ENCODE results near the gene CYTH1.

CYTH1 gene

DNA sequence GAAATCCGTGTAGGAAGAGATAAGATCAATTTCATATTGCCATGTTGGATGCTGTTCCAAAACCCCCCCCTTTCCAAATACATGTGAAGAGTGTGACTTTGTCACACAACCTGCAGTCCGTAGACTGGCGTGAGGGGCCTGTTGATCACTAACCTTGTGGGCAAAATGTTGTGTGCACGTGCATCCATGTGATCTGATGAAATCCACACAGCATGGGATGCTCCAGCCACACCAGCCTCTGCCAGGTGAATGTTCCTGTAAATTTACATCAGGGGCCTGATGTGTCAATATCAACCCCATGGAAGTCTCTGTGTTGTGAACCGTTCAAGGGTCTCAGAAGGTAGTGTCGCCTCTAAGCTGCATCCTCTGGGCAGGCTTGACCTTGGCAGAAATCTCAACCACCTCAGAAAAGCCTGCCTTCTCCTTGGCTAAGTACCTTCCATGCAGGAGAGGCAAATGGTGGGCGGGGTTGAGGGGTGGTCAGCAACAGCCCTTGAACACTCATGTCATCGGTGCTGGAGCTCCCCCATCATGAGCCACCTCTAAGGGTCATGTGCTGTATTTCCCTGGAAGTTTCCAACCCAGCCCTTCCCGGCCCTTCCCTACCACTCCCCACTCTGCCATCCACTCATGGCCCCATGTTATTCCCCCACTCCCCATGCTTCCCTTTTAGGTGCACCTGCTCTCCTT lies 126.7 kb downstream of the CYTH1 start:
- Histone ChIP-seq H3K4me1 (peaks cover 5% of the 10 kb centered on the region), H3K36me3 (ENCODE audit: control insufficient read depth, insufficient read depth, low read length) (no peaks in the 10 kb centered on the region), H3K4me3 (ENCODE audit: low read depth, low read length) (no peak overlapping the region), H2AFZ (no peak overlapping the region), H3K27ac (no peak overlapping the region), H3K79me2 (no peaks in the 10 kb centered on the region), H3K4me2 (ENCODE audit: low read length) (no peak overlapping the region), H3K27me3 (ENCODE audit: control insufficient read depth, insufficient read depth, low read length) (no peaks in the 10 kb centered on the region), H3K9ac (no peak overlapping the region), H3K9me3 (ENCODE audit: control insufficient read depth, low read length) (no peaks in the 10 kb centered on the region)
- TF ChIP-seq, protein P1, sequence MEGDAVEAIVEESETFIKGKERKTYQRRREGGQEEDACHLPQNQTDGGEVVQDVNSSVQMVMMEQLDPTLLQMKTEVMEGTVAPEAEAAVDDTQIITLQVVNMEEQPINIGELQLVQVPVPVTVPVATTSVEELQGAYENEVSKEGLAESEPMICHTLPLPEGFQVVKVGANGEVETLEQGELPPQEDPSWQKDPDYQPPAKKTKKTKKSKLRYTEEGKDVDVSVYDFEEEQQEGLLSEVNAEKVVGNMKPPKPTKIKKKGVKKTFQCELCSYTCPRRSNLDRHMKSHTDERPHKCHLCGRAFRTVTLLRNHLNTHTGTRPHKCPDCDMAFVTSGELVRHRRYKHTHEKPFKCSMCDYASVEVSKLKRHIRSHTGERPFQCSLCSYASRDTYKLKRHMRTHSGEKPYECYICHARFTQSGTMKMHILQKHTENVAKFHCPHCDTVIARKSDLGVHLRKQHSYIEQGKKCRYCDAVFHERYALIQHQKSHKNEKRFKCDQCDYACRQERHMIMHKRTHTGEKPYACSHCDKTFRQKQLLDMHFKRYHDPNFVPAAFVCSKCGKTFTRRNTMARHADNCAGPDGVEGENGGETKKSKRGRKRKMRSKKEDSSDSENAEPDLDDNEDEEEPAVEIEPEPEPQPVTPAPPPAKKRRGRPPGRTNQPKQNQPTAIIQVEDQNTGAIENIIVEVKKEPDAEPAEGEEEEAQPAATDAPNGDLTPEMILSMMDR (IDR thresholded peaks at IDR 0.05): no peak

DNA sequence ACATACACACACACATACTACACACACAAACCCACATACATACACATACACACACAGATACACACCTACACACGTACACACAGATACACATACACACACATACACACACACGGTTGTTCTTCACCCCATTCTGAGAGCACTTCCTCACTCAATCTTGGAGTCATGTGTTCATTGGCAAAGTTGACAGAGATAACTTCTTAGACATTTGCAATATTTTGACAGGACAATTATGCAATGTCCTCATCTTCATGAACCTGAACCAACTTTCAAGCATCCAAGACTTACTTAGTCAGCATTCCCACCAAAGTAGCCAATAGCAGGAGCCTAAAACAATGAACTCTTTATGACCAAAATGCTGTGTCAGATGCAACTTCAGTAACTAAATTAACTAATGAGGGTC lies 127.7 kb downstream of the CYTH1 start:
- H3K4me3 ChIP-seq (ENCODE audit: low read depth, low read length): no peak overlapping the region
- TF ChIP-seq, protein P1 (IDR thresholded peaks at IDR 0.05): no peak
- H3K27me3 ChIP-seq (ENCODE audit: control insufficient read depth, insufficient read depth, low read length): no peaks in the 10 kb centered on the region
- no peaks in the 10 kb centered on the region for H3K9me3 ChIP-seq (ENCODE audit: control insufficient read depth, low read length)
- no peak overlapping the region for H3K9ac ChIP-seq
- H3K4me1 ChIP-seq: peaks cover 5% of the 10 kb centered on the region
- no peak overlapping the region for H3K4me2 ChIP-seq (ENCODE audit: low read length)
- H3K27ac ChIP-seq: no peak overlapping the region
- no peaks in the 10 kb centered on the region for H3K36me3 ChIP-seq (ENCODE audit: control insufficient read depth, insufficient read depth, low read length)
- H3K79me2 ChIP-seq: no peaks in the 10 kb centered on the region
- no peak overlapping the region for H2AFZ ChIP-seq

GRCh38 chr17:78653382-78653781 lies 128.7 kb downstream of the CYTH1 start:
- Histone ChIP-seq H3K27ac (no peak overlapping the region), H3K36me3 (ENCODE audit: control insufficient read depth, insufficient read depth, low read length) (no peaks in the 10 kb centered on the region)
- TF ChIP-seq, protein P1 (IDR thresholded peaks at IDR 0.05): no peak

GRCh38 chr17:78652913-78653312 lies 129.2 kb downstream of the CYTH1 start:
- no peaks in the 10 kb centered on the region for H3K27me3 ChIP-seq (ENCODE audit: control insufficient read depth, insufficient read depth, low read length)
- no peaks in the 10 kb centered on the region for H3K79me2 ChIP-seq
- H3K4me3 ChIP-seq (ENCODE audit: low read depth, low read length): no peak overlapping the region
- no peak overlapping the region for H2AFZ ChIP-seq
- H3K9me3 ChIP-seq (ENCODE audit: control insufficient read depth, low read length): no peaks in the 10 kb centered on the region
- H3K27ac ChIP-seq: no peak overlapping the region
- TF ChIP-seq, protein P1 (IDR thresholded peaks at IDR 0.05): no peak
- no peak overlapping the region for H3K4me2 ChIP-seq (ENCODE audit: low read length)
- H3K9ac ChIP-seq: no peak overlapping the region
- peaks cover 5% of the 10 kb centered on the region for H3K4me1 ChIP-seq
- no peaks in the 10 kb centered on the region for H3K36me3 ChIP-seq (ENCODE audit: control insufficient read depth, insufficient read depth, low read length)

More at GRCh38 chr17:78653382-78653781, 128.7 kb downstream of the CYTH1 start:
- peaks cover 5% of the 10 kb centered on the region for H3K4me1 ChIP-seq
- H3K27me3 ChIP-seq (ENCODE audit: control insufficient read depth, insufficient read depth, low read length): no peaks in the 10 kb centered on the region
- H3K9me3 ChIP-seq (ENCODE audit: control insufficient read depth, low read length): no peaks in the 10 kb centered on the region
- no peak overlapping the region for H2AFZ ChIP-seq
- no peak overlapping the region for H3K9ac ChIP-seq
- no peak overlapping the region for H3K4me3 ChIP-seq (ENCODE audit: low read depth, low read length)
- H3K4me2 ChIP-seq (ENCODE audit: low read length): no peak overlapping the region
- no peaks in the 10 kb centered on the region for H3K79me2 ChIP-seq

DNA sequence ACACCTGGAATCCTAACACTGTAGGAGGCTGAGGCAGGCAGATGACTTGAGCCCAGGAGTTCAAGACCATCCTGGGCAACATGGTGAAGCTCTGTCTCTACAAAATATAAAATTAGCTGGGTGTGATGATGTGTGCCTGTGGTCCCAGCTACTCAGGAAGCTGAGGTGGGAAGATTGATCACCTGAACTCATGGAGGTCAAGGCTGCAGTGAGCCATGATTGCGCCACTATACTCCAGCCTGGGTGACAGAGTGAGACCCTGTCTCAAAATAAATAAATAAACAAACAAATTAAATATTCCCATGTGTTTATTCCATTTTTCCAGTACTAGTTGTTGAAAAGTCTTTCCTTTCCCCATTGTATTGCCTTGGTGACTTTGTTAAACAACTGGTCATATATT lies 130.0 kb downstream of the CYTH1 start:
- H3K4me3 ChIP-seq (ENCODE audit: low read depth, low read length): no peak overlapping the region

More for the DNA sequence above, 130.0 kb downstream of the CYTH1 start:
- Histone ChIP-seq H3K9me3 (ENCODE audit: control insufficient read depth, low read length) (no peaks in the 10 kb centered on the region), H3K4me1 (peaks cover 5% of the 10 kb centered on the region), H3K4me2 (ENCODE audit: low read length) (no peak overlapping the region), H3K27me3 (ENCODE audit: control insufficient read depth, insufficient read depth, low read length) (no peaks in the 10 kb centered on the region), H3K9ac (no peak overlapping the region), H2AFZ (no peak overlapping the region), H3K36me3 (ENCODE audit: control insufficient read depth, insufficient read depth, low read length) (no peaks in the 10 kb centered on the region), H3K27ac (no peak overlapping the region), H3K79me2 (no peaks in the 10 kb centered on the region)
- TF ChIP-seq, protein P1 (IDR thresholded peaks at IDR 0.05): no peak

All from parathyroid adenoma (tissue), 2 donors.